HepG2 (cell line): ENCODE measurements around the gene ESPNL. TPM values are rescaled to one million over a fixed set of nuclear protein-coding genes. Genes with fewer than 3 reads are reported as not detected.

ENCODE experiments used
- ATAC-seq: fragments of 200-7000 bp; cut with Tn5 transposase; 3 replicates; pipeline ENCODE4 v1.9.1; 2020; ENCODE audit warnings: mild to moderate bottlenecking, moderate library complexity
- BruUV-seq: library from RNA; stranded (reverse); fragments of 400-500 nt; replicated peaks from 2 replicates; lab custom pipeline; 2021; lab: Mats Ljungman, UMichigan
- CTCF ChIA-PET: fragments of 300-600 bp; formaldehyde crosslinking; extraction: SDS; loops from one replicate; lab custom pipeline; 2021; ENCODE audit warnings: low total read pairs, inconsistent platforms, low intra/inter-chr PET ratio; lab: Yijun Ruan, JAX
- POLR2A ChIA-PET: fragments of 350-600 bp; sonication (Branson Sonifier 250); formaldehyde crosslinking; loops from one replicate; lab custom pipeline; 2020; ENCODE audit warnings: antibody characterized with exemption, inconsistent platforms; lab: Yijun Ruan, JAX
- DNase-seq: peaks from one replicate; pipeline ENCODE4 v3.0.0-alpha.2; 2015; ENCODE audit warnings: low spot score
- FAIRE-seq: peaks from 3 replicates; lab custom pipeline; 2011; peaks lifted over from hg19 to GRCh38; lab: Jason Lieb, UNC
- H2AFZ ChIP-seq: one replicate; pipeline ENCODE4 v1.6.1; 2011; ENCODE audit warnings: low read length, inconsistent platforms
- H3K27ac ChIP-seq: fragments of 300-600 bp; 3 replicates; pipeline ENCODE4 v1.8.0; 2011; ENCODE audit warnings: mixed run types, mild to moderate bottlenecking, mixed read lengths, low read length, inconsistent platforms; ENCODE audit not compliant: insufficient read depth; ENCODE audit errors: extremely low read length
- H3K27me3 ChIP-seq, 2 experiments: fragments of 200-600 bp in 1 of 2; 2 replicates in 1 of 2; 3 replicates in 1 of 2; pipeline versions ENCODE4 v1.6.0 to v1.8.0; 2011; ENCODE audit warnings: low read length in 2 of 2, mild to moderate bottlenecking in 2 of 2, moderate library complexity in 2 of 2, inconsistent platforms in 1 of 2; ENCODE audit not compliant: insufficient read depth in 2 of 2, control insufficient read depth in 1 of 2
- H3K36me3 ChIP-seq, 2 experiments: fragments of 200-600 bp in 1 of 2; replicated peaks in 1 of 2; 2 replicates in 1 of 2; 3 replicates in 1 of 2; pipeline versions ENCODE4 v1.5.1 to v1.8.0; 2011; ENCODE audit warnings: low read length in 2 of 2, inconsistent platforms in 1 of 2; ENCODE audit not compliant: insufficient read depth in 2 of 2, control insufficient read depth in 1 of 2
- H3K4me1 ChIP-seq: 2 replicates; pipeline ENCODE4 v1.5.1; 2012; ENCODE audit warnings: low read length, inconsistent platforms; ENCODE audit not compliant: insufficient read depth
- H3K4me2 ChIP-seq: 2 replicates; pipeline ENCODE4 v1.6.0; 2011; ENCODE audit warnings: low read depth, low read length, inconsistent platforms
- H3K4me3 ChIP-seq, 3 experiments: fragments of 200-600 bp in 1 of 3; sonication (generic), shearing (Covaris generic) in 1 of 3; replicated peaks in 1 of 3; 2 replicates each; pipeline ENCODE4 v1.5.1; 2011 to 2016; ENCODE audit warnings: low read length in 3 of 3, inconsistent platforms in 2 of 3, low read depth in 2 of 3, mild to moderate bottlenecking in 2 of 3, control low read depth in 1 of 3, mixed read lengths in 1 of 3; ENCODE audit not compliant: insufficient read depth in 1 of 3
- H3K79me2 ChIP-seq: one replicate; pipeline ENCODE4 v1.6.1; 2011; ENCODE audit warnings: low read length, inconsistent platforms; ENCODE audit not compliant: insufficient read depth
- H3K9ac ChIP-seq: 2 replicates; pipeline ENCODE4 v1.6.0; 2011; ENCODE audit warnings: mild to moderate bottlenecking, low read depth, low read length, inconsistent platforms; ENCODE audit not compliant: insufficient read depth
- H3K9me3 ChIP-seq: 2 replicates; pipeline ENCODE4 v1.5.1; 2012; ENCODE audit warnings: mild to moderate bottlenecking, low read length
- H4K20me1 ChIP-seq: 2 replicates; pipeline ENCODE4 v1.6.0; 2011; ENCODE audit warnings: inconsistent platforms, mild to moderate bottlenecking, low read length, moderate library complexity; ENCODE audit not compliant: insufficient read depth
- KMT2B ChIP-seq: IDR thresholded peaks from 2 replicates; pipeline ENCODE4 v1.6.1; 2016; ENCODE audit warnings: missing genetic modification reagents, missing compliant biosample characterization
- ZFP36L2 ChIP-seq: sonication (generic); formaldehyde crosslinking; IDR thresholded peaks from 2 replicates; pipeline ENCODE4 v1.4.0; 2020; ENCODE audit warnings: missing genetic modification reagents
- ZNF468 ChIP-seq: sonication (generic); formaldehyde crosslinking; IDR thresholded peaks from 2 replicates; pipeline ENCODE4 v1.8.0; 2022; ENCODE audit warnings: mild to moderate bottlenecking, moderate library complexity, missing genetic modification reagents
- ZNF777 ChIP-seq: sonication (generic); formaldehyde crosslinking; IDR thresholded peaks from 2 replicates; pipeline ENCODE4 v1.4.0; 2020; ENCODE audit warnings: missing genetic modification reagents
- WGBS: methylation state at CpG from one replicate; pipeline ENCODE4 v1.1.6; 2017; ENCODE audit warnings: low lambda C conversion rate; 5-methylcytosine and 5-hydroxymethylcytosine counted together
- in situ Hi-C: cut with HindIII; loops from 2 replicates; pipeline ENCODE4 v1.10.0; 2017; ENCODE audit warnings: low pct_unique_long_range_greater_than_20kb; ENCODE audit not compliant: extremely low pct_ligation_motif_present
- intact Hi-C: fragments of 100-400 bp; cut with micrococcal nuclease; formaldehyde crosslinking; loops from one replicate; pipeline ENCODE4 v1.10.0; 2022; ENCODE audit not compliant: unreplicated experiment
- polyA plus RNA-seq, 8 experiments: library from polyadenylated mRNA; depleted of rRNA in 3 of 8; stranded (reverse) in 7 of 8; unstranded in 1 of 8; fragments of >200 nt; fragmentation: Illumina TruSeq in 4 of 8; extraction: Trizol in 4 of 8; gene quantifications; 2 replicates each; pipeline versions ENCODE4 v1.2.1 to v1.2.3, GENCODE V29; 2011 to 2016; ENCODE audit warnings: low read depth in 4 of 8, missing spikeins in 1 of 8, mixed read lengths in 1 of 8; ENCODE audit not compliant: insufficient read depth in 1 of 8
- total RNA-seq, 5 experiments: library from RNA; depleted of rRNA; stranded (reverse); fragments of >200 nt; fragmentation: Illumina TruSeq; extraction: Trizol; gene quantifications; 2 replicates each; pipeline ENCODE4 v1.2.3, GENCODE V29; 2016; ENCODE audit warnings: low read depth in 1 of 5
- TF ChIP-seq, protein P1 (sequence below): sonication (generic); formaldehyde crosslinking; IDR thresholded peaks from 2 replicates; pipeline ENCODE4 v1.5.1; 2020; ENCODE audit warnings: mild to moderate bottlenecking, missing genetic modification reagents, moderate library complexity
- TF ChIP-seq, protein P2 (sequence below): IDR thresholded peaks from 2 replicates; pipeline ENCODE4 v1.6.1; 2016; ENCODE audit warnings: low read depth, borderline replicate concordance

ESPNL gene
- total and polyA plus RNA-seq, 2 of the 13 experiments (the other 11 are each of a cell fraction or from before 2014, with no cell fraction given), result 0.45 to 0.80 TPM

DNA sequence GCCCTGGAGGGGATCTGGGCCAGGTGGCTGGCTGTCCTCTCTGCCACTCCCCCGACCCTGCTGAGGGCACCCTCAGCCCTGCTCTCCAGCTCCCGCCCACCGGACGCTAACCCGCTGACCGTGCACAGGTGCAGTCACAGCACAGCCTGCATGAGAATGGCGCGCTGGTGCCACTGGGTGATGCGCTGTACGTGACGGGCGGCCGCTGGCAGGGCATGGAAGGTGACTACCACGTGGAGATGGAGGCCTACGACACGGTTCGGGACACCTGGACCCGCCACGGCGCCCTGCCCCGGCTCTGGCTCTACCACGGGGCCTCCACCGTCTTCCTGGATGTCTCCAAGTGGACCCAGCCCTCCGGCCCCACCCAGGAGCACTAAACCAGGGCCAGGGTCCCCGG lies 50.5 kb downstream of the ESPNL start (continued):
- TF ChIP-seq, protein P1, sequence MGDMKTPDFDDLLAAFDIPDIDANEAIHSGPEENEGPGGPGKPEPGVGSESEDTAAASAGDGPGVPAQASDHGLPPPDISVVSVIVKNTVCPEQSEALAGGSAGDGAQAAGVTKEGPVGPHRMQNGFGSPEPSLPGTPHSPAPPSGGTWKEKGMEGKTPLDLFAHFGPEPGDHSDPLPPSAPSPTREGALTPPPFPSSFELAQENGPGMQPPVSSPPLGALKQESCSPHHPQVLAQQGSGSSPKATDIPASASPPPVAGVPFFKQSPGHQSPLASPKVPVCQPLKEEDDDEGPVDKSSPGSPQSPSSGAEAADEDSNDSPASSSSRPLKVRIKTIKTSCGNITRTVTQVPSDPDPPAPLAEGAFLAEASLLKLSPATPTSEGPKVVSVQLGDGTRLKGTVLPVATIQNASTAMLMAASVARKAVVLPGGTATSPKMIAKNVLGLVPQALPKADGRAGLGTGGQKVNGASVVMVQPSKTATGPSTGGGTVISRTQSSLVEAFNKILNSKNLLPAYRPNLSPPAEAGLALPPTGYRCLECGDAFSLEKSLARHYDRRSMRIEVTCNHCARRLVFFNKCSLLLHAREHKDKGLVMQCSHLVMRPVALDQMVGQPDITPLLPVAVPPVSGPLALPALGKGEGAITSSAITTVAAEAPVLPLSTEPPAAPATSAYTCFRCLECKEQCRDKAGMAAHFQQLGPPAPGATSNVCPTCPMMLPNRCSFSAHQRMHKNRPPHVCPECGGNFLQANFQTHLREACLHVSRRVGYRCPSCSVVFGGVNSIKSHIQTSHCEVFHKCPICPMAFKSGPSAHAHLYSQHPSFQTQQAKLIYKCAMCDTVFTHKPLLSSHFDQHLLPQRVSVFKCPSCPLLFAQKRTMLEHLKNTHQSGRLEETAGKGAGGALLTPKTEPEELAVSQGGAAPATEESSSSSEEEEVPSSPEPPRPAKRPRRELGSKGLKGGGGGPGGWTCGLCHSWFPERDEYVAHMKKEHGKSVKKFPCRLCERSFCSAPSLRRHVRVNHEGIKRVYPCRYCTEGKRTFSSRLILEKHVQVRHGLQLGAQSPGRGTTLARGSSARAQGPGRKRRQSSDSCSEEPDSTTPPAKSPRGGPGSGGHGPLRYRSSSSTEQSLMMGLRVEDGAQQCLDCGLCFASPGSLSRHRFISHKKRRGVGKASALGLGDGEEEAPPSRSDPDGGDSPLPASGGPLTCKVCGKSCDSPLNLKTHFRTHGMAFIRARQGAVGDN (CRISPR knock-in tag), result peak; percentile 4; the same call in 1 of the 2 replicates
- TF ChIP-seq, protein P2, sequence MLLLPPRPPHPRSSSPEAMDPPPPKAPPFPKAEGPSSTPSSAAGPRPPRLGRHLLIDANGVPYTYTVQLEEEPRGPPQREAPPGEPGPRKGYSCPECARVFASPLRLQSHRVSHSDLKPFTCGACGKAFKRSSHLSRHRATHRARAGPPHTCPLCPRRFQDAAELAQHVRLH, result no peak
- no peak for TF ChIP-seq KMT2B
- TF ChIP-seq ZFP36L2 (CRISPR knock-in tag), result no peak

- H3K4me1 ChIP-seq, result 0 out of 2 replicates have a peak, but pooled peaks cover 21% of the 10 kb centered on the region
- FAIRE-seq (no peak), ATAC-seq (peak; percentile 44)
Measured at GRCh38 chr2:238151205-238151604, 51.1 kb downstream of the ESPNL start.

More at GRCh38 chr2:238151205-238151604, 51.1 kb downstream of the ESPNL start:
- TF ChIP-seq ZNF468 (CRISPR knock-in tag), result no peak
- peak; percentile 67 for TF ChIP-seq ZNF777 (CRISPR knock-in tag)
- TF ChIP-seq, all 625 proteins: peak for 1
- no peak overlapping the region for H3K9ac ChIP-seq
- intact Hi-C loops (no loop called here), in situ Hi-C loops (no loop called here)
- no peak overlapping the region for H2AFZ ChIP-seq
- 63% methylated on average over 10 of the region's 13 CpGs for WGBS
- H3K9me3 ChIP-seq, result no peaks in the 10 kb centered on the region
- H4K20me1 ChIP-seq, result no peaks in the 10 kb centered on the region
- BruUV-seq, result no TSS peak
- H3K4me2 ChIP-seq, result peak overlapping the region; percentile 48
- peak overlapping the region in 2 of 3 experiments; percentile 5 to 45; a peak in 1 of 6 replicates for H3K4me3 ChIP-seq
- no peaks in the 10 kb centered on the region for H3K79me2 ChIP-seq
- POLR2A ChIA-PET, result interaction anchor here (1.0 to 1.7 kb wide), 2 partner anchors 9 to 90 kb away, joined by 3 to 5 read pairs; partner anchors contain the start of gene SCLY
- no peak for DNase-seq
- no peaks in the 10 kb centered on the region for H3K36me3 ChIP-seq
- peaks cover 25 to 66% of the 10 kb centered on the region in 2 experiments for H3K27me3 ChIP-seq
- CTCF ChIA-PET, result no interaction called here
- no peak overlapping the region for H3K27ac ChIP-seq
